Measurements from ENCODE around the gene RASGRP2. TPM values are rescaled to one million over a fixed set of nuclear protein-coding genes. Genes with fewer than 3 reads are reported as not detected.

Gene RASGRP2
- total RNA-seq, 1 experiment from 2014 or later = 4.0 TPM

DNA sequence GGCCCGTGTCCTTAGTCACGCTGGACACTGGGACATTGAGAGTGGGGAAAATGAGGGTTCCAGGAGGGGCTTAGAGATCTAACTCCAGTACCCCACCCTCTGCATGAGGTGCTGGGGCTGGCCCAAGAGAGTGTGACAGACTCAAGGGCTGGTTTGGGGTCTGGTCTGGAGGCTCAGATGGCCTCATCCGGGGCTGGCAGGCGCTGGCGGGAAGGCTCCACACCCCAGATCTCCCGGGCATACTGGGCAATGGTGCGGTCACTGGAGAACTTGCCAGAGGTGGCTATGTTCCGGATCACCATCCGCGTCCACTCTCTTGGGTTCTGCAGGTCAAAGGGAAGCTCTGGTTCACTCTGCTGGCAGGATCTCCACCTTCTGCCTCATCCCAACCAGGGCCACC lies 2.5 kb upstream of the RASGRP2 start:
- Mint-ChIP-seq H3K4me1 (ENCODE audit: low read depth, unreplicated experiment) (peaks cover 9% of the 10 kb centered on the region), H3K36me3 (ENCODE audit: insufficient read depth, unreplicated experiment) (peaks cover 10% of the 10 kb centered on the region), H3K9me3 (ENCODE audit: unreplicated experiment) (no peaks in the 10 kb centered on the region), H3K4me3 (ENCODE audit: unreplicated experiment) (no peak overlapping the region), H3K27me3 (ENCODE audit: insufficient read depth, unreplicated experiment) (peaks cover 6% of the 10 kb centered on the region), H3K27ac (ENCODE audit: unreplicated experiment) (no peak overlapping the region)
- ChIA-PET CTCF (interaction anchor here (1.0 to 1.1 kb wide), 2 partner anchors 58 to 298 kb away, joined by 3 read pairs; no protein-coding TSS in a partner anchor), POLR2A (no interaction called here)
- DNase-seq = no peak
- Histone ChIP-seq H3K27me3 (replicated peaks; ENCODE audit: control insufficient read depth, insufficient read depth, low read length) (no peaks in the 10 kb centered on the region), H3K9me3 (no peaks in the 10 kb centered on the region), H3K4me3 (ENCODE audit: low read depth, low read length) (no peak overlapping the region), H3K4me1 (peaks cover 34% of the 10 kb centered on the region), H3K36me3 (ENCODE audit: control insufficient read depth, insufficient read depth, low read length) (no peaks in the 10 kb centered on the region)
- intact Hi-C loops (cut with micrococcal nuclease; ENCODE audit: unreplicated experiment) = no loop called here
- BruUV-seq (replicated peaks) = no TSS peak
- TF ChIP-seq, protein P1, sequence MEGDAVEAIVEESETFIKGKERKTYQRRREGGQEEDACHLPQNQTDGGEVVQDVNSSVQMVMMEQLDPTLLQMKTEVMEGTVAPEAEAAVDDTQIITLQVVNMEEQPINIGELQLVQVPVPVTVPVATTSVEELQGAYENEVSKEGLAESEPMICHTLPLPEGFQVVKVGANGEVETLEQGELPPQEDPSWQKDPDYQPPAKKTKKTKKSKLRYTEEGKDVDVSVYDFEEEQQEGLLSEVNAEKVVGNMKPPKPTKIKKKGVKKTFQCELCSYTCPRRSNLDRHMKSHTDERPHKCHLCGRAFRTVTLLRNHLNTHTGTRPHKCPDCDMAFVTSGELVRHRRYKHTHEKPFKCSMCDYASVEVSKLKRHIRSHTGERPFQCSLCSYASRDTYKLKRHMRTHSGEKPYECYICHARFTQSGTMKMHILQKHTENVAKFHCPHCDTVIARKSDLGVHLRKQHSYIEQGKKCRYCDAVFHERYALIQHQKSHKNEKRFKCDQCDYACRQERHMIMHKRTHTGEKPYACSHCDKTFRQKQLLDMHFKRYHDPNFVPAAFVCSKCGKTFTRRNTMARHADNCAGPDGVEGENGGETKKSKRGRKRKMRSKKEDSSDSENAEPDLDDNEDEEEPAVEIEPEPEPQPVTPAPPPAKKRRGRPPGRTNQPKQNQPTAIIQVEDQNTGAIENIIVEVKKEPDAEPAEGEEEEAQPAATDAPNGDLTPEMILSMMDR (IDR thresholded peaks at IDR 0.05; ENCODE audit: insufficient read depth in 1 of 2, low read depth in 1 of 2, low read length in 1 of 2, severe bottlenecking in 1 of 2, unreplicated experiment in 1 of 2) = no peak

DNA sequence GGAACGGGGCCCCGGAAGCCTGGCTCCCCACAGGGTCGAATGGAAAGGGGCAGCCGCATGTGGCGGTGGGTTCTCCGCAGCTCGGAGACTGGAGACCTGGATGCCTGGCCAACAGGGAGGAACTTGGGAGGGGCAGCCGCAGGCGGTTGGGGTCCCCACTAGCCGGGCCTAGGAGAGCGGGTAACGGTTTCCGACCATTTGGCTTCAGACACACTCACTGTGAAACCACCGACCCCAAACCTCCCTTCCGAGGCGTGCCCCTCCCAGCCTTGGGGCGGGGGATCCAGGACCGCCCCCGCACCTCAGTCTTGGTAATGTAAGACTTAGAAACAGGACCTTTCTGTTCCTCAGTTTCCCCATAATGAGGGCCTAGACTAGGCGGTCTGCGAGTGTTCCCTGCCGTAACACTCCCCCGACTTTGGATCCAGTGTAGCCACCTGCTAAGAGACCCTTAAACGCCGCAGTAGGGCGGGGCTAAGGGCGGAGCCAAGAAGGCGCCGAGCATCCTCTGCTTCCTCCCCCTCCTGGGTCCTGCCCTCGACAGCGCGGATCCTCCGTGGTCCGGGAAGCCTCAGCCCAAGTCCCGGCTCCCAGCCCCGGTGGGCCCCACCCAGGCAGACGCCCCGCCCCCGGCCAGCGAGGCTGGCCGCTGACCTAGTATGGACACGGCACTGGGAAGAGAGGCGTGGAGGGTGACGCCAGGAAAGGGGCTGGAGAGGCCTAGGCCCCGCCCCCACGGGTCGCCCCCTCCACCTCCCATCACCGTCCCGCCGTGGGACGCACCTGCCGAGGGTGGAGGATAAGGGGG lies 1.8 kb upstream of the RASGRP2 start:
- DNase-seq = no peak
- Histone ChIP-seq H3K27me3 (replicated peaks; ENCODE audit: control insufficient read depth, insufficient read depth, low read length) (no peaks in the 10 kb centered on the region), H3K9me3 (no peaks in the 10 kb centered on the region), H3K4me3 (ENCODE audit: low read depth, low read length) (peak overlapping the region; percentile 59; the same call in 1 of the 2 replicates), H3K36me3 (ENCODE audit: control insufficient read depth, insufficient read depth, low read length) (no peaks in the 10 kb centered on the region), H3K4me1 (peaks cover 38% of the 10 kb centered on the region)
- Mint-ChIP-seq H3K27me3 (ENCODE audit: insufficient read depth, unreplicated experiment) (peaks cover 6% of the 10 kb centered on the region), H3K4me1 (ENCODE audit: low read depth, unreplicated experiment) (peaks cover 9% of the 10 kb centered on the region), H3K27ac (ENCODE audit: unreplicated experiment) (no peak overlapping the region), H3K9me3 (ENCODE audit: unreplicated experiment) (no peaks in the 10 kb centered on the region), H3K36me3 (ENCODE audit: insufficient read depth, unreplicated experiment) (peaks cover 11% of the 10 kb centered on the region), H3K4me3 (ENCODE audit: unreplicated experiment) (peak overlapping the region; percentile 65)
- CTCF ChIA-PET = interaction anchor here (0.6 to 1.4 kb wide), 3 partner anchors 57 to 504 kb away, joined by 3 to 5 read pairs (median 3); no protein-coding TSS in a partner anchor
- POLR2A ChIA-PET = no interaction called here
- intact Hi-C loops (cut with micrococcal nuclease; ENCODE audit: unreplicated experiment) = no loop called here
- BruUV-seq (replicated peaks) = no TSS peak
- TF ChIP-seq, protein P1 (IDR thresholded peaks at IDR 0.05; ENCODE audit: insufficient read depth in 1 of 2, low read depth in 1 of 2, low read length in 1 of 2, severe bottlenecking in 1 of 2, unreplicated experiment in 1 of 2) = no peak

DNA sequence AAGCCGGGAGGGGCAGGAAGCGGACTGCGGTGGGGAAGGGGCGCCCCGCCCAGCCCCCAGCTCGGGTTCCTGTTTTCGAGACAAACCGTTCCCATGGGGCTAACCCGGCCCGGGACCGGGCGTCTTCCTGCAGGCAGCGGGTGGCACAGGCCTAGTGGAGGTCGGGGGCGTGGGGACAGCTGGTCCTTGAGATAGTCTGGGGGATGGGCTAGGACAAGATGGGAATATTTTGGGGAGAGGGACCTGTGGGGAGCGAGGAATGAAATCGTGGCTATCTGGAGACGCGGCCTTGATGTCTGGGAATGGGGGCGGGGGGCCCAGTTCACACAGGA lies 1.2 kb upstream of the RASGRP2 start:
- H3K27ac Mint-ChIP-seq (ENCODE audit: unreplicated experiment) = no peak overlapping the region
- peaks cover 38% of the 10 kb centered on the region for H3K4me1 ChIP-seq
- no peaks in the 10 kb centered on the region for H3K9me3 ChIP-seq
- H3K36me3 ChIP-seq (ENCODE audit: control insufficient read depth, insufficient read depth, low read length) = no peaks in the 10 kb centered on the region
- peaks cover 11% of the 10 kb centered on the region for H3K36me3 Mint-ChIP-seq (ENCODE audit: insufficient read depth, unreplicated experiment)
- no peaks in the 10 kb centered on the region for H3K9me3 Mint-ChIP-seq (ENCODE audit: unreplicated experiment)
- intact Hi-C loops (cut with micrococcal nuclease; ENCODE audit: unreplicated experiment) = no loop called here
- CTCF ChIA-PET = interaction anchor here (0.6 to 1.4 kb wide), 3 partner anchors 56 to 504 kb away, joined by 3 to 5 read pairs (median 3); no protein-coding TSS in a partner anchor
- peak overlapping the region; percentile 59 for H3K4me3 ChIP-seq (ENCODE audit: low read depth, low read length)
- H3K27me3 ChIP-seq (replicated peaks; ENCODE audit: control insufficient read depth, insufficient read depth, low read length) = no peaks in the 10 kb centered on the region
- H3K27me3 Mint-ChIP-seq (ENCODE audit: insufficient read depth, unreplicated experiment) = peaks cover 6% of the 10 kb centered on the region
- DNase-seq = peak in 1 of 2 experiments; percentile 27
- no TSS peak for BruUV-seq (replicated peaks)
- TF ChIP-seq, protein P1 (IDR thresholded peaks at IDR 0.05; ENCODE audit: insufficient read depth in 1 of 2, low read depth in 1 of 2, low read length in 1 of 2, severe bottlenecking in 1 of 2, unreplicated experiment in 1 of 2) = no peak
- peak overlapping the region; percentile 65 for H3K4me3 Mint-ChIP-seq (ENCODE audit: unreplicated experiment)
- peaks cover 9% of the 10 kb centered on the region for H3K4me1 Mint-ChIP-seq (ENCODE audit: low read depth, unreplicated experiment)
- POLR2A ChIA-PET = no interaction called here
